ENCODE measurements around the gene EXOSC9. TPM values are rescaled to one million over a fixed set of nuclear protein-coding genes. Genes with fewer than 3 reads are reported as not detected.

EXOSC9 gene
- total RNA-seq, 1 experiment from 2014 or later, result 79.0 TPM

GRCh38 chr4:121786221-121786620, 14.9 kb upstream of the EXOSC9 start:
- H3K27ac ChIP-seq (ENCODE audit: low read depth, low read length, poor library complexity, severe bottlenecking), result no peak overlapping the region
- H3K27me3 ChIP-seq (replicated peaks; ENCODE audit: insufficient read depth, low read depth, low read length, poor library complexity), result no peaks in the 10 kb centered on the region
- no peaks in the 10 kb centered on the region for H3K36me3 ChIP-seq (ENCODE audit: insufficient read depth, low read length, poor library complexity, severe bottlenecking)
- ChIA-PET POLR2A (ENCODE audit: low non-redundant PET) (no interaction called here), CTCF (no interaction called here)
- TF ChIP-seq EZH2 (IDR thresholded peaks at IDR 0.05; ENCODE audit: borderline replicate concordance, low read depth, low read length, poor library complexity, severe bottlenecking), result no peak
- TF ChIP-seq, protein P1, sequence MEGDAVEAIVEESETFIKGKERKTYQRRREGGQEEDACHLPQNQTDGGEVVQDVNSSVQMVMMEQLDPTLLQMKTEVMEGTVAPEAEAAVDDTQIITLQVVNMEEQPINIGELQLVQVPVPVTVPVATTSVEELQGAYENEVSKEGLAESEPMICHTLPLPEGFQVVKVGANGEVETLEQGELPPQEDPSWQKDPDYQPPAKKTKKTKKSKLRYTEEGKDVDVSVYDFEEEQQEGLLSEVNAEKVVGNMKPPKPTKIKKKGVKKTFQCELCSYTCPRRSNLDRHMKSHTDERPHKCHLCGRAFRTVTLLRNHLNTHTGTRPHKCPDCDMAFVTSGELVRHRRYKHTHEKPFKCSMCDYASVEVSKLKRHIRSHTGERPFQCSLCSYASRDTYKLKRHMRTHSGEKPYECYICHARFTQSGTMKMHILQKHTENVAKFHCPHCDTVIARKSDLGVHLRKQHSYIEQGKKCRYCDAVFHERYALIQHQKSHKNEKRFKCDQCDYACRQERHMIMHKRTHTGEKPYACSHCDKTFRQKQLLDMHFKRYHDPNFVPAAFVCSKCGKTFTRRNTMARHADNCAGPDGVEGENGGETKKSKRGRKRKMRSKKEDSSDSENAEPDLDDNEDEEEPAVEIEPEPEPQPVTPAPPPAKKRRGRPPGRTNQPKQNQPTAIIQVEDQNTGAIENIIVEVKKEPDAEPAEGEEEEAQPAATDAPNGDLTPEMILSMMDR (conservative IDR thresholded peaks at IDR 0.05; ENCODE audit: low read depth, low read length), result no peak
- BruUV-seq (replicated peaks), result no TSS peak
- H3K4me1 ChIP-seq (ENCODE audit: insufficient read depth, low read length, poor library complexity, severe bottlenecking), result peaks cover 20% of the 10 kb centered on the region
- no peak for DNase-seq (ENCODE audit: low spot score)
- no peak overlapping the region for H3K4me3 ChIP-seq (ENCODE audit: low read depth, low read length, poor library complexity, severe bottlenecking)
- no peaks in the 10 kb centered on the region for H3K9me3 ChIP-seq (ENCODE audit: low read depth, low read length, poor library complexity, severe bottlenecking)
- intact Hi-C loops (cut with micrococcal nuclease; ENCODE audit: unreplicated experiment), result no loop called here

DNA sequence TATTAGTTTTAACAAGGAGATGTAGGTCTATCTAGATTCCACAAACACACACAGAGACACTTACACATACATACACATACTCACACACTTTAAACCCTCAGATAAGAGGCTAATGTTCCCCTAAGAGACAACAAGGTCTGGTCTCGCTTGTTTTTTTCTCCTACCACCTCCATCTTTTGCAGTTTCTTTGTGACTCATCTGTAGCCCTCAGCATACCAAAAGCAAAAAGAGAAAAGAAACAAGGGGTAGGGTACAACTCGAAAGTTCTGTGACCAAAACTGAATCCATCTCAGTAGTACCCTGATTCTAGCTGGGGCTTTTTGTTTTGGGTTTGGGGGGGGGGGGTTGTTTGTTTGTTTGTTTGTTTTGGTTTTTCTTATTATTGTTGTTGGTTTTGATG, 12.2 kb upstream of the EXOSC9 start:
- H3K27ac ChIP-seq (ENCODE audit: low read depth, low read length, poor library complexity, severe bottlenecking), result no peak overlapping the region
- CTCF ChIA-PET, result no interaction called here
- POLR2A ChIA-PET (ENCODE audit: low non-redundant PET), result no interaction called here
- H3K4me3 ChIP-seq (ENCODE audit: low read depth, low read length, poor library complexity, severe bottlenecking), result no peak overlapping the region
- peaks cover 20% of the 10 kb centered on the region for H3K4me1 ChIP-seq (ENCODE audit: insufficient read depth, low read length, poor library complexity, severe bottlenecking)
- no peaks in the 10 kb centered on the region for H3K9me3 ChIP-seq (ENCODE audit: low read depth, low read length, poor library complexity, severe bottlenecking)
- no TSS peak for BruUV-seq (replicated peaks)
- no peaks in the 10 kb centered on the region for H3K36me3 ChIP-seq (ENCODE audit: insufficient read depth, low read length, poor library complexity, severe bottlenecking)
- intact Hi-C loops (cut with micrococcal nuclease; ENCODE audit: unreplicated experiment), result no loop called here
- no peaks in the 10 kb centered on the region for H3K27me3 ChIP-seq (replicated peaks; ENCODE audit: insufficient read depth, low read depth, low read length, poor library complexity)
- no peak for DNase-seq (ENCODE audit: low spot score)
- TF ChIP-seq, protein P1 (conservative IDR thresholded peaks at IDR 0.05; ENCODE audit: low read depth, low read length), result no peak
- no peak for TF ChIP-seq EZH2 (IDR thresholded peaks at IDR 0.05; ENCODE audit: borderline replicate concordance, low read depth, low read length, poor library complexity, severe bottlenecking)

GRCh38 chr4:121789455-121789854, 11.7 kb upstream of the EXOSC9 start:
- no peak for TF ChIP-seq EZH2 (IDR thresholded peaks at IDR 0.05; ENCODE audit: borderline replicate concordance, low read depth, low read length, poor library complexity, severe bottlenecking)
- TF ChIP-seq, protein P1 (conservative IDR thresholded peaks at IDR 0.05; ENCODE audit: low read depth, low read length), result no peak
- H3K9me3 ChIP-seq (ENCODE audit: low read depth, low read length, poor library complexity, severe bottlenecking), result no peaks in the 10 kb centered on the region
- peak overlapping the region; percentile 28 for H3K27ac ChIP-seq (ENCODE audit: low read depth, low read length, poor library complexity, severe bottlenecking)
- H3K4me3 ChIP-seq (ENCODE audit: low read depth, low read length, poor library complexity, severe bottlenecking), result no peak overlapping the region
- H3K4me1 ChIP-seq (ENCODE audit: insufficient read depth, low read length, poor library complexity, severe bottlenecking), result peaks cover 24% of the 10 kb centered on the region
- POLR2A ChIA-PET (ENCODE audit: low non-redundant PET), result interaction anchor here (0.6 kb wide), 1 partner anchor 40 kb away, joined by 3 read pairs; no protein-coding TSS in a partner anchor
- no peaks in the 10 kb centered on the region for H3K36me3 ChIP-seq (ENCODE audit: insufficient read depth, low read length, poor library complexity, severe bottlenecking)
- CTCF ChIA-PET, result no interaction called here
- H3K27me3 ChIP-seq (replicated peaks; ENCODE audit: insufficient read depth, low read depth, low read length, poor library complexity), result no peaks in the 10 kb centered on the region
- no TSS peak for BruUV-seq (replicated peaks)
- intact Hi-C loops (cut with micrococcal nuclease; ENCODE audit: unreplicated experiment), result no loop called here
- DNase-seq (ENCODE audit: low spot score), result no peak
